ENCODE measurements around the gene KCNA10.

Gene KCNA10

GRCh38 chr1:110477041-110477440 is 41.9 kb downstream of the KCNA10 start:
- DNase-seq: no peak

- DNase-seq: no peak
Measured at GRCh38 chr1:110476028-110476765, 42.8 kb downstream of the KCNA10 start.

- DNase-seq: no peak
Measured at GRCh38 chr1:110475362-110476027, 43.5 kb downstream of the KCNA10 start.

- no peak for DNase-seq
Measured at GRCh38 chr1:110474444-110474843, 44.5 kb downstream of the KCNA10 start.

GRCh38 chr1:110472546-110472945 is 46.4 kb downstream of the KCNA10 start:
- no peak for DNase-seq

GRCh38 chr1:110471131-110471530 is 47.8 kb downstream of the KCNA10 start:
- no peak for DNase-seq

Measured in NCI-H1930 (cell line).